HPDE6-E6E7 (cell line): ENCODE data around the gene FUOM.

Experiments
- DNase-seq: peaks from one replicate; pipeline ENCODE4 v3.0.0; 2011; ENCODE audit warnings: missing footprints; ENCODE audit errors: extremely low spot score

FUOM gene

DNA sequence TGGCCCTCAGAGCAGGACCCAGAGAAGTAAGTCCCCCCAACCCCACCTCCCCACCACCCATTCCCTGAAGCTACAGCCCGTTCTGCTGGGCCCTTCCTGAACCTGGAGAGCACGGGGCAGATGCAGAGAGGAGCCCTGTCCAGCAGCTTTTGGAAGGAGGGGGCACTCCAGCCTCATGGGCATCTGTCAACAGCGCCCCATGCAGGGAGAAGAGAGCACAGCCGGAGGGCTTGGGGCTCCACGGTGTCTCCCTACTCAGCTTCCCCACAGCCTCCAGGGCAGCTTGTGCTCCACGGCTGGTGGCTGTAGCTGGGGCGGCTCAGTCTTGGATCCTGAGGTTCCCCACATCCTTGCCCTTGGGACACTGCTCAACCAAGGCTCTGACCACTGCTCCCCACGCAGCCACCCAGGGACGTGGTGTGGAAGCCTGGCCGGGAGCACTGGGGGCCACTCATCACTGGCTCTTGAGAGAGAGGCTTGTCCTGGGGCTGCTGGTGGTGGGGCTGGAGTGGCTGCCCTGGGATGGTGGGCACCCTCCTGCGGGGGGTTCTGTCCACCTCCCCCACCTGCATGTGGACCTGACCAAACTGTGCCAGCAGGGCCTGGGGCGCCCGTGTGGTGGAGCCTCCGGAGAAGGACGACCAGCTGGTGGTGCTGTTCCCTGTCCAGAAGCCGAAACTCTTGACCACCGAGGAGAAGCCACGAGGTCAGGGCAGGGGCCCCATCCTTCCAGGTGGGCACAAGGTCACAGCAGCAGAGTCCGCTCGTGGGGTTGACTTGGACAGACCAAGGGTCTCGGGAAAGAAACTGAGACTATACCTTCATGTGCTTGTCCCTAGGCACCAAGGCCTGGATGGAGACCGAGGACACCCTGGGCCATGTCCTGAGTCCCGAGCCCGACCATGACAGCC, 6.2 kb downstream of the FUOM start:
- no peak for DNase-seq

DNA sequence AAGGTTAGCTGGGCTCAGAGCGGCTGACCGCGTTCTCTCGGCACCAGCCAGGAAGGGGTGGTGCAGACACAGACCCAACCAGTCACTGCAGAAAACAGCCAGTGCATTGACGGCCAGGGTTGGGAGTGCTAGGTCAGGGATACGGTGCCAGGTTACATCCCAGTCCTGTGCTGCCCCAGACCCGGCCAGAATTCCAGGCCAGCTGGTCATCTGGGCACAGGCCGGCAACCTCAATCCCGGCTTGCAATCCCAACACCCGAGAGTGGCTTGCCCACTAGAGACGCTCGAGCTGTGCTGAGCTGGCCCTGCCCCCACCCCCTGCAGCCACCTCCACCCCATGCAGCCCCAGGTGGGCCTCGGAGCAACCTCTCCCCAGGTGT, 6.9 kb downstream of the FUOM start:
- no peak for DNase-seq

DNA sequence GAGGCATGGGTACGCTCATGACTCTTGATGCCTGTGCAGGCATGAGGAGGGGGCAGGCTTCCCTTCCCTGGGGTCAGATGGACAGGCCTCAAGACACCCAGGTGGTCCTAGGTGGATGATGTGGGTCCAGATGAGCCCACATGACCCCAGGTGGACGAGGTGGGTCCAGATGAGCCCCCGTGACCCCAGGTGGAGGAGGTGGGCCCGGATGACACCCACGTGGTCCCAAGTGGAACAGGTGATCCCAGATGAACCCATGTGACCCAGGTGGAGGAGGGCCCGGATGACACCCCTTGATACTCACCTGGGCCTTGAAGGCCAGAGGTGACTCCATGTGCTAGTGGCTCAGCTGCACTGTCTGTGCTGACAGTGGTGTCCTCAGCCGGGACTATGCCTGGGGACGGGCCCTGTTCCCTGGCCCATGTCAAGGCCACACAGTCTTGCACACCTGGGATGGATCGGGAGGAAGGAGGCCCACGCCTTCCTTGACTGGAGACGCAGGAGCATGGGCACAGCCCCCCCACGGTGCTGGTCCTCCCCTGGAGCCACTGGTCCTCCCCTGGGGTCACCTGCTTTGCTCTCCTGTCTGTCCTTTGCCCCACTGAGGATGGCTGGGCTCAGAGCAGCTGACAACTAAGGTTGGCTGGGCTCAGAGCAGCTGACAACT, 7.4 kb downstream of the FUOM start:
- DNase-seq = no peak

DNA sequence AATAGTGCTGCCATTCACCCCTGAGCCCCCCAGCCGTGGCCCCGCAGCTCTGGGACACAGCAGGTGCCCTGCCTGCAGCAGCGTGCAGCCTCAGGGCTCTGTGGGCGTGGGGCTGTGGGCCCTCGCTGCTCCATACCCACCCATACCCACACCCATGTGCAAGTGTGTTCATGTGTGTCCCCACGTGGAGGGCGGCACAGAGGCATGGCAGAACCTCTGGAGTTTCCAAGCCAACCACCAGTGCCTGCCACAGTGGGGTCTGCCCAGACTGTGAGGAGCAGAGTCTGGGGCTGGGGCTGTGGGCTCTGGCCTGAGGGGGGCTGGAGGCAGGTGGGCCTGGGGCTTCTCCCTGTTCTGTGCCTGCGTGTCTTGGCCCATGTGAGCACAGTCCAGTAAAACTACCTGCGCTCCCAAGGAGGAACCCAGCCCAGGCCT, 8.2 kb downstream of the FUOM start:
- no peak for DNase-seq

DNA sequence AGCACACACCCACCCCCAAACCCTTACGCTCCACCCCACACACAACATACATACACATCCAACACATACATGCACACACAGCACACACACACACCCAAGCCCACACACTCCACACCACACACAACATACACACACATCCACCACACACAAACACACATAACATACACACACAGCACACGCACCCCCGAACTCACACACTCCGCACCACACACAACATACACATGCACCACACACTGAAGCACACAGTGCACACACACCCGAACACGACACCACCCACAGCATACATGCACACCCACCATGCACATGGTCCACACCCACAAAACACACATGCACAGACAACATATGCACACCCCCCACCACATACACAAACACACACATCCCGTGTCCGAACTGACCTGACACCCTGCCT, 8.7 kb downstream of the FUOM start:
- DNase-seq = no peak

DNA sequence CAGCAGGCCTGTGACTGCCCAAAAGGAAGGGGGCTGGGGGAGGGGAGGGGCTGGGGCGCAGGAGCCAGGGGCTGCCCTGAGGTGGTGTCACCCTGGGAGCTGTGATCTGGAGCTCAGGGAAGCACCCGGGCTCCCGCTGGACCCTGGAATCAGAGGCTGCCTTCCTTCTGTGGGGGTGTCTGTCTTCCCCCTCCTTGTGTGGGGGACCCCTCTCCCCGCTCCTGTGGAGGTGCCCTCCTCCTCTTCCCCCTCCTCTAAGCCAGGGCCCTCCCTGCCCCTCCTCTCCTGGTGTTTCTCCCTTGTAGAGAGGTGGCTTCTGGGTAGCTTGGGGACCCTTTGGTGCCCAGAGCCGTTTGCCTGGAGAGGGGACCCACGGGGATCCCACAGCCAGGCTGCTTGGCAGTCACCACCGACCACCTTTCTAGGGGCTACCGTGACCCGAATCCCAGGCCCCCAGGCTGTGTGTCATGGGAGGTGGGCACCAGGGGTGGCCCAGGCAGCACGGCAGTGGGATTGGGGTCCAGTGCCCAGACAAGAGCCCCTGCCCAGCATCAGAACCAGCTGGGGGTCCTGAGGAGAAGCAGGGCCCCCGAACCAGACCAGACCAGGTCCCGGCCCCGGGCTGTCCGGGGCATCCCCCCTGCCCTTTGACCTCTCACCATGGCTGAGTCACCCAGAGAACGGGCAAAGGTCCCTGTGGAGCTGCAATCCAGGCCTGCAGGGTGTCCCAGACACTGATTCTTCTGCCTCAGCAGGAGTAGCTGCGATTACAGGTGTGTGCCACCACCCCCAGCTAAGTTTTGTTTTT, 9.9 kb downstream of the FUOM start:
- no peak for DNase-seq

DNA sequence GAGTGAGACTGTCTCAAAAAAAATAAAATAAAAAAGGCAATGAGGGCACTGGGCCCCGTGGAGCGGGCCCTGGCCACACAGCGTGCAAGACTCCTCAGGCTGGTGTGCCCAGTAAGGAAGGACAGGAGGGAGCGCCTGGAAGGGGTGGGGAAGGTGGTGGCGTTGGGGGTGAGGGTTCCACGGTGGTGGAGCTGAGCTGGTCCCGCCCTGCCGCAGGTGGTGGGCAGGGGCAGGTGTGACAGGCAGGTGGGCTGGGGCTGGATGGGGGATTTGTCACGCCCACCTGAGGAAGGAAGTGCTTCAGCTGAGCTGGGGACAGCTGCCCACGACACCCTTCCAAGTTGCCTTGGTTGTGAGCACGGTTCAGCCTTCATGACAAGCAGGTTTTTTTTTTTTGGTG, 11.4 kb downstream of the FUOM start:
- DNase-seq = no peak

DNA sequence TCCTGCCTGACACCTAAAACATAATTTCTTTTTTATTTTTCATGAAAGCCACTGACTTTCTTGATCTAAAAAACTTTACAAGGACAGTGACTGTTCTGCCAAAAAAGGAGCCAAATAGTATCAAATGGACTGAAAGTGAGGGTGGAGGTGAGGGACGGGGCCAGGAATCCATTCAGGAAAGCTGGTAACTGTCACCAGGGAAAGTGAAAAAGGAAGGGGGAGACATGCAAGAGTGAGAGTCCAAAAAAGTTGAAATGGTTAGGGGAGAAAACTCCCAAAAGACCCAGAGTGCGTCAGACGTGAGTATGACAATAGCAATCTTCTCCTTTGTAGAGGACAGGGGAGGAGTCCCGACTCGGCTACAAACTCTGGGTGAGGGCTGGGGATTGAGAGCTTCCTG, 13.6 kb downstream of the FUOM start:
- no peak for DNase-seq

DNA sequence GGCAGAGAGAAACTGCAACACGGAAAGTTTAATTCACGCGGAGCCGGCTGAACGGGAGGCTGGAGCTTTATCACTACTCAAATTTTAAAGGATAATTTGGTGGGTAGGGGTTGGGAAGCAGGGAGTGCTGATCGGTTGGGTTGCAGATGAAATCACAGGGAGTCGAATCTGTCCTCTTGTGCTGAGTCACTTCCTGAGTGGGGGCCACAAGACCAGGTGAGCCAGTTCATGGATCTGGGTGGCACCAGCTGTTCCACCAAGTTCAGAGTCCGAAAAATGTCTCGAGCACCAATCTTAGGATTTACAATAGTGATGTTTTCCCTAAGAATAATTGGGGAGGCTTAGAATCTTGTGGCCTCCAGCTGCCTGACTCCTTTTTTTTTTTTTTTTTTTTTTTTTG, 14.3 kb downstream of the FUOM start:
- DNase-seq = no peak

DNA sequence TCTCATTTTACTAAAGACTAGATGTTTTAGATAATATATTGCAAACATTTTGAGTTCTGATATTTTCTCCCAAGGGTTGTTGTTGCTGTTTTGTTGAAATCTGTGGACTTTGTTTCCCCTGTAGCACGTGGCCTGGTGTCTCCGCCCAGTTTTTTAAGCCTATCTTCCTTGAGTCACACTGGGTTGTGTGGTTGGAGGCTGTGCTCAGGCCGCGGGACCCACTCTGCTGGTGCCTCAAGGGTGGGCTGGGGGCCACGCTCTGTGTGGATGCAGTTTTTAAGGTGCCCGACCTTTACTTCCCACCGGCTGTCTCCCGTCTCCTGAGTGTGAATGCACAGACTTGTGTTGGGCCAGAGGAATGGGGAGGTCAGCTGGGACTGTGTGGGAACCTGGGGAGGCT, 14.9 kb downstream of the FUOM start:
- no peak for DNase-seq

DNA sequence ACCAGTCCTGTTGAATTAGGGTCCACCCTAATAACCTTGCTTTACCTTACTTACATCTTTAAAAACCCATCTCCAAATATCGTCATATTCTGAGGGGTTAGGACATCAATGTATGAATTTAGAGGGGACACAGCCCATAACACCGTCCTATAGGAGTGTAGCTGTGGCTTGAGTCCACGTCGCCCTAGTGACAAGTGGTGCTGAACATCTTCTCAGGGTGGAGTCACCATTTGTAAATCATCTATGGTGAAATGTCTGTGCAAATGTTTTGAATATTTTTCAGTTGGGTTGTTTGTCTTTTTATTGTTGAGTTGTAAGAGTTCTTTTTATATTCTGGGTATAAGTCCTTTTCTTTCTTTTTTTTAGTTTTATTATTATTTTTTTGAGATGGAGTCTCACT, 15.8 kb downstream of the FUOM start:
- no peak for DNase-seq

DNA sequence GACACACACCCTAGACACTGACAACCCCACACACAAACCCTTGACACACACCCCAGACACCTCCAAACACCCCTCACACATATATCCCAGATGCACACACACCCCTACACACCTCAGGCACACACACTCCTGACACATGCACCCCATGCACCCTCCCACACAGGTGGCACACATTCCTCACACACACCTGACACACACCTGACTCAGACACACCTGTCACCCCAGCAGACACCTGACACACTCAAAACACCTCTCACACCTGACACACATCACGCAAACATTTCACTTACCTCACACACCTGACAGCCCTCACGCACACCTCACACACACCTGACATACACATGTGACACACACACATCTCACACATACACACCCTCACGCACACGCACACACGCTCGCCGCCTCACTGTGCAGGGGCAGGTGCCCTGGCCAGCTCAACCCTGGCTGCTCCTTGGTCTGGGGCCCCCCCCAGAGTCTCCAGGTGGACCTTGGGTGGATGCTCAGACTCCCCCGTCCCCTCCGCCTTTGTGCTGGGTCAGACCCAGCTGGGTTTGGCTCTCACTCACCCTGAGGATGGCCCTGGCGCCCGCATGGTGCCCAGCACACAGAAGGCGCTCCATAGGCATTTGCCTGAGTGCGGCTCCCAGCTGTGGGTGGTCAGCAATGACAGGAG, 18.0 kb downstream of the FUOM start:
- no peak for DNase-seq

DNA sequence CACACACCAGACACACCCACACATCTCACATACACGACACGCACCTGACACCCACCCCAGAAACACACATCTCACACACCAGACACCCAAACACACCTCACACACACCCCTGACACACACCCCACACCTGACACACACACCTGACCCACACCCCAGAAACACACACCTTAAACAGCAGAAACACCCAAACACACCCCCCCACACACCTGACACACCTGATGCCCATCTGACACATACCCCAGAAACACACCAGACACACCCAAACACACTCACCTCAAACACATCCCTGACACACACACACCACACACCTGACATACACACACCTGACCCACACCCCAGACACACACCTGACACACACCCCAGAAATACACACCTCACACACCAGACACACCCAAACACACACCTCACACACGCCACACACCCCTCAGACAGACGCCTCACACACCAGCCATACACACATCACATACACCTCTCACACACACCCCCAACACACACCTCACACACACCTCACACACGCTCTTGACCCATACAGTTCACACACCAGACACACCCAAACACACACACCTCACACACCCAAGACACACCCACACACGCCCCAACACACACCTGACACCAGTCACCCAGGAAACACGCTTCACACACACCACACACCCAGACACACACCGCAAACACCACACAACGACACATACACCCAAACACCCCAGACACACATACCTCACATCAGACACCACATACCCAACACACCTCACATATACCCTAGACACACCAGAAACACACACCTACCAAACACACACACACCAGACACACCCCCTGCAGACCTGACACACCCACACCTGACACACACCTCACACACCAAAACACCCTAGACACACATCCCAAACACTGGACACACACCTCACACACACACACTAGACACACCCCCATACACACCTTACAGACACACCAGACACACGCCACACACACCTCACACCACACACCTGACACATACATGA, 19.4 kb downstream of the FUOM start:
- DNase-seq = no peak

DNA sequence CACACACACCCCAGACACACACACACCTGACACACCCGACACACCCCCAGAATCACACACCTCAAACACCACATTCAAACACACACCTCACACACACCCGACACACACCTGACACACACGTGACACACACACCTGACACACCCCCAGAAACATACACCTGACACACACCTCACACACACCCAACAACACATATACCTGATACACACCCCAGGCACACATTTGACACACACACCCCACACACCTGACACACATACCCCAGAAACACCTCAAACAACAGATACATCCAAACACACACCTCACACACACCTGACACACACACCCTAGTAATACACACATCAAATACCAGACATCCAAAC, 20.5 kb downstream of the FUOM start:
- no peak for DNase-seq

DNA sequence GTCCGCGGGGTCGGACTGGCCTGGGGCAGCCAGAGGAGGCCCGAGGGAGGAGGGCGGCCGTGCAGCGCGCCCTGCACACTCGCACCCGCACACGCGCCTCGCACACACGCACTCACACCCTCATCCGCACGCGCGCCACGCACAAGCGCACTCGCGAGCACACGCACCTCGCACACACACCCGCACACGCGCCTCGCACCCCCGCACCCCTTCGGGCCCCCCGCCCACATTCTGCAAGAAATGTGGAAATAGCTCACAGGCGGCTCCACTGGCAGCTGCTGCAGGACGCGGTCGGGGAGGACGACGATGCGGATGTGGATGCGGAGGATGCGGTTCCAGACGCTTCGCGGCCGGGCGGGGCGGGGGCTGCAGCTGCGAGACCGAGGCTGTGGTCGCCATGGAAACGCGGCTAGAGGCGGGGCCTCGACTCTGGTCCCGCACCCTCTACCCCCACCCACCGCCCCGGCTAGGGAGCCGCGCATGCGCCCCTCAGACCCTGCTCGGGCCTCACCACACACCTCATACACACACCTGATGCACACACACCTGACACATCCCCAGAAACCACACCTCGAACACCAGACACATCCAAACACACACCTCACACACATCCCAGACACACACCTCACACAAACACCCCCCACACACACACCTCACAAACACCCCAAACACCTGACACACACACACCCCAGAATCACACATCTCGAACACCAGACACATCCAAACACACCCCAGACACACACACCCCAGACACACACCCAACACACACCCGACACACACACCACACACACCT, 21.0 kb downstream of the FUOM start, which contains the start of gene CALY:
TSS of gene CALY (minus strand) at position 320 of the 793 bp plus-strand sequence. CDS start 7,907 bp downstream, outside the sequence.
- no peak for DNase-seq

DNA sequence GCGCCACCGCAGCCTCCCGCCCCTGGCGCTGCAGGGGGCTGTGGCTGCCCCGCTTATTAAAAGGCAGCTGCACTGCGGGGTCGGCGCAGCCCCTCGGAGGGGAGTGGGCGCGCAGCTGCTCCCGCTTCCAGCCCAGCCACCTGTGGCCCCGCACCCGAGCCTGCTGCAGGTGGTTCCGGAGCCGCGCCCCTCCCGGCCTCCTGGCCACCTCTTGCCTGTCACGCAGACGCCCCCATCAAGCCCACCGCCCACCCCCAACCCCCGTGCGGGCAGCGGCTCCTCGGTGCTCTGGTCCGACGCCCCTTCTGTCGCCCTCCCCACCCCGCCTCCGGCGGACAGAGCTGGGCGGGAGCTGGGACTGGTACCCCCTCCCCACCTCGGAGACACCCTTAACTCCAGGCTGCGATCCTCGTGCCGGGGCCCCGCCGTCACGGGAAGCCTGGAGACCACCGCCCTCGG, 21.7 kb downstream of the FUOM start:
- no peak for DNase-seq

DNA sequence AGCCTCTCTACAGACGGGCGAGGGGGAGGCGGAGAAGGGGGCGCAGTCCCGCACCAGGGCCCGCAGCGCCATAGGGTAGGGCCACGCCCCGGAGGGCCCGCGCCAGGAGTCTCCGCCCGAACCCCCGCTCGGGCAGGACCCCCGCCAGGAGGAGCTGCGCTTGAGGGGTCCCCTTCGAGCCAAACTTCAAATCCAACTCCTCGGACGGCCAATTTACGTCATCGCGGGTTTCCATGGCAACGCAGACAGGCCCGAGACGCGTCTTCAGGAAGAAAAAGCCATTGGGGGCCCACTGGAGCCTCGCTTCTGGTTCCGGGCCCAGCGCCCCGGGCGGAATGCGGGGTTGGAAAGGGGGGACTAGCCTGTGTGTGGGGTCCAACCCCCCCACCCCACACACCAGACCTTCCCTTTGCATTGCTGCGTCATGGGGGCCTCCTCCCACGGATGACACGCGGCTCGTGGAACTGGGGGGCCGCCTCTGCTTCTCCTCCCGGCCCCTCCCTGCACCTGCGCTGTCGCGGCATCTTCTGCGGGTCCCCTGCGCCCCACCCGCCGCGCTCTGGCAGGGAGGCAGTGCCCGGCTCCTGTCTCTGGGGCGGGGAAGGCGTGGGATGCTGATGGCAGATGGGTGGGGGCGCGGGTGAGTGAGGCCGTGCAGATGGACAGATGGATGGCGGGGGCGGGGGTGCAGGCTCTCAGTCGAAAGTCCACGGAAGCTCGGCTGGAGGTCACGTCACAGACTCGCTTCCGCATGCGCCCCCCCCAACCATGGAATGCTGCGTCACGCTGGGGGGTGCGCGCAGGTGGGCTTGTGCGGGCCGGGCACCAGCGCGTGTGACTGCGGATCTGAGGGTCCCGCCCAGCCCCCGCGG, 22.3 kb downstream of the FUOM start:
- no peak for DNase-seq

DNA sequence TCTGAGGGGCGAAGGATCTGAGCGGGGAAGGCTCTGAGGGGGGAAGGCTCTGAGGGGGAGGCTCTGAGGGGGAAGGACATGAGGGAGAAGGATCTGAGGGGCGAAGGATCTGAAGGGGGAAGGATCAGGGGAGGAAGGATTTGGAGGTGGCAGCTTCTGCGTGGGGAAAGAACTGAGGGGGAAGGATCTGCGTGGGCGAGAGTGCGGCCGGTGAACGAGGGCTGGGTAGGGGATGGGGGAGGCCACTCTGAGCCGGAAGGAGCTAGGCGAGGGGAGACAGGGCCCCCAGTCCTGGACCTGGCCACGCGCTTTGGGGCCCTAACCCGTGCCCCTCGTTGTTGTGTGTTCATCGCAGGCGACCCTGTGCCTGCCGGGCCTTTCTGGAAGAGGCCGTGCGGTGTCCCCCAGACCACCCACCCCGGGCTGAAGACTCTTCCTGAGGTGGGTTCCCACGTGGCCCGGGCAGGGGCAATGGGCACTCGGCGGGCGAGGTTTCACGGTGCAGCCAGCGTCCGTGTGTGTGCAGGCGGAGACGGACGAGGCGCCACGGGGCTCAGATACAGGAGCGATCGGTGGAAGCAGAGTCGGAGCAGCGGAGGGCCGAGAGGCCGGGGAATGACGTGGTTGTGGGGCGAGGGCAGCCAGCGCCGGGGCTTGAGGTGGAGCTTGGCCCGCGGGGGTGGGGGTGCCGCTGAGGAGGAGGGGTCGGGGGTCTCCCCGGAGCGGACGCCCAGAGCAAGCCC, 23.1 kb downstream of the FUOM start:
- DNase-seq = no peak
